SK-MEL-5 (cell line): ENCODE data around the gene ADAMTSL2. TPM values are rescaled to one million over a fixed set of nuclear protein-coding genes. Genes with fewer than 3 reads are reported as not detected.

Source experiments
- DNase-seq: peaks from one replicate; pipeline ENCODE4 v3.0.0-alpha.2; 2016; ENCODE audit warnings: low read depth, low spot score
- in situ Hi-C: cut with HindIII; loops from 2 replicates; pipeline ENCODE4 v1.10.0; 2016; ENCODE audit warnings: low sequenced_read_pairs, high pct_unique_total_duplicates, low pct_unique_long_range_greater_than_20kb
- polyA plus RNA-seq, 2 experiments: library from polyadenylated mRNA; depleted of rRNA; stranded (reverse); fragments of >200 nt; gene quantifications; 2 replicates each; pipeline ENCODE4 v1.2.3, GENCODE V29; 2015
- total RNA-seq: library from RNA; depleted of rRNA; stranded (reverse); fragments of >200 nt; shearing (Covaris generic); gene quantifications from 2 replicates; pipeline ENCODE4 v1.2.3, GENCODE V29; 2014; rRNA removed

Gene ADAMTSL2
- total RNA-seq = 0.83 and 1.1 TPM in 2 replicates
- polyA plus RNA-seq (2015; cell fraction: cytosol; rRNA removed) = 1.4 and 2.0 TPM in 2 replicates
- polyA plus RNA-seq (2015; cell fraction: nucleus; rRNA removed) = 2.5 and 2.9 TPM in 2 replicates

GRCh38 chr9:133534346-133535291 is at the start of gene ADAMTSL2:
ADAMTSL2 (plus strand) TSS chr9:133534704; CDS start chr9:133536713, 2,009 bp downstream.
- DNase-seq = no peak
- in situ Hi-C loops = no loop called here

- in situ Hi-C loops = loop anchor here (10.0 kb wide), 1 partner anchor 111 kb away; the partner anchor contains the start of genes STKLD1 and SURF4
These were observed 48.8 kb upstream of the ADAMTSL2 start for GRCh38 chr9:133485531-133486260.

GRCh38 chr9:133487331-133487725 is 47.2 kb upstream of the ADAMTSL2 start:
- in situ Hi-C loops = loop anchor here (10.0 kb wide), 1 partner anchor 113 kb away; the partner anchor contains the start of genes STKLD1 and SURF4
- no peak for DNase-seq

More at GRCh38 chr9:133485531-133486260, 48.8 kb upstream of the ADAMTSL2 start:
- peak; percentile 16 for DNase-seq

GRCh38 chr9:133488686-133489252 is 45.7 kb upstream of the ADAMTSL2 start:
- in situ Hi-C loops = loop anchor here (10.0 kb wide), 1 partner anchor 114 kb away; the partner anchor contains the start of genes STKLD1 and SURF4
- DNase-seq = no peak

GRCh38 chr9:133489253-133490190 is 45.0 kb upstream of the ADAMTSL2 start:
- in situ Hi-C loops = loop anchor here (10.0 kb wide), 1 partner anchor 115 kb away; the partner anchor contains the start of genes STKLD1 and SURF4
- no peak for DNase-seq

- in situ Hi-C loops = no loop called here
These were observed 44.3 kb upstream of the ADAMTSL2 start for GRCh38 chr9:133490201-133490681.

GRCh38 chr9:133490865-133491655 is 43.4 kb upstream of the ADAMTSL2 start:
- in situ Hi-C loops = no loop called here
- DNase-seq = no peak

More at GRCh38 chr9:133490201-133490681, 44.3 kb upstream of the ADAMTSL2 start:
- DNase-seq = no peak

GRCh38 chr9:133491656-133491925 is 42.9 kb upstream of the ADAMTSL2 start:
- no peak for DNase-seq
- in situ Hi-C loops = no loop called here

GRCh38 chr9:133492061-133493021 is 42.2 kb upstream of the ADAMTSL2 start:
- in situ Hi-C loops = no loop called here
- no peak for DNase-seq

GRCh38 chr9:133493428-133493827 is 41.1 kb upstream of the ADAMTSL2 start:
- DNase-seq = no peak
- in situ Hi-C loops = no loop called here

- no peak for DNase-seq
- in situ Hi-C loops = no loop called here
These were observed 40.5 kb upstream of the ADAMTSL2 start for GRCh38 chr9:133493845-133494540.

GRCh38 chr9:133494636-133495326 is 39.7 kb upstream of the ADAMTSL2 start:
- in situ Hi-C loops = no loop called here
- DNase-seq = no peak

GRCh38 chr9:133495327-133496293 is 38.9 kb upstream of the ADAMTSL2 start:
- in situ Hi-C loops = no loop called here
- DNase-seq = no peak
